WTC11 (cell line): ENCODE data around the gene GABRP. TPM values are rescaled to one million over a fixed set of nuclear protein-coding genes. Genes with fewer than 3 reads are reported as not detected.

Experiments used
- ATAC-seq: fragments of 200-7000 bp; cut with Tn5 transposase; 2 replicates; pipeline ENCODE4 v1.10.0; 2021; ENCODE audit warnings: mild to moderate bottlenecking, moderate library complexity
- CTCF ChIA-PET: fragments of 300-600 bp; sonication (Branson Sonifier 250); formaldehyde crosslinking; loops from one replicate; lab custom pipeline; 2021; ENCODE audit warnings: antibody characterized with exemption; lab: Charles Lee
- POLR2A ChIA-PET: fragments of 350-600 bp; sonication (Branson Sonifier 250); formaldehyde crosslinking; loops from one replicate; lab custom pipeline; 2021; ENCODE audit warnings: antibody characterized with exemption; lab: Charles Lee
- DNase-seq: peaks from one replicate; pipeline ENCODE4 v3.0.0; 2021; ENCODE audit warnings: low spot score
- H3K27ac Mint-ChIP-seq: 2 replicates; pipeline ENCODE4 v1.8.0; 2021; ENCODE audit warnings: mixed read lengths
- H3K27me3 Mint-ChIP-seq: 2 replicates; pipeline ENCODE4 v1.8.0; 2021; ENCODE audit warnings: low read depth, mild to moderate bottlenecking, moderate library complexity, mixed read lengths
- H3K36me3 Mint-ChIP-seq: 2 replicates; pipeline ENCODE4 v1.8.0; 2021; ENCODE audit warnings: mixed read lengths
- H3K4me1 Mint-ChIP-seq: 2 replicates; pipeline ENCODE4 v1.8.0; 2022; ENCODE audit warnings: mixed read lengths
- H3K4me3 Mint-ChIP-seq: 2 replicates; pipeline ENCODE4 v1.8.0; 2021; ENCODE audit warnings: mild to moderate bottlenecking, moderate library complexity, mixed read lengths
- H3K9me3 Mint-ChIP-seq: 2 replicates; pipeline ENCODE4 v1.8.0; 2021; ENCODE audit warnings: mixed read lengths
- ATF1 ChIP-seq: sonication (generic); formaldehyde crosslinking; IDR thresholded peaks from 2 replicates; pipeline ENCODE4 v1.8.1; 2023; ENCODE audit warnings: mild to moderate bottlenecking, moderate library complexity, missing genetic modification reagents
- E2F1 ChIP-seq: sonication (generic); formaldehyde crosslinking; IDR thresholded peaks from 2 replicates; pipeline ENCODE4 v1.8.0; 2022; ENCODE audit warnings: mild to moderate bottlenecking, missing genetic modification reagents
- ELF4 ChIP-seq: sonication (generic); formaldehyde crosslinking; IDR thresholded peaks from 2 replicates; pipeline ENCODE4 v1.8.1; 2022; ENCODE audit warnings: low read depth, mild to moderate bottlenecking, moderate library complexity, missing genetic modification reagents
- ERG ChIP-seq: fragments of 250-450 bp; sonication (Bioruptor Pico); IDR thresholded peaks from 2 replicates; pipeline ENCODE4 v1.8.0; 2021; ENCODE audit warnings: mild to moderate bottlenecking
- ETV6 ChIP-seq: sonication (generic); formaldehyde crosslinking; IDR thresholded peaks from 2 replicates; pipeline ENCODE4 v1.8.1; 2022; ENCODE audit warnings: mild to moderate bottlenecking, missing genetic modification reagents
- FOXJ3 ChIP-seq: sonication (generic); formaldehyde crosslinking; IDR thresholded peaks from 2 replicates; pipeline ENCODE4 v1.9.0; 2021; ENCODE audit warnings: missing genetic modification reagents, mild to moderate bottlenecking, borderline replicate concordance
- GRHL2 ChIP-seq: fragments of 250-450 bp; sonication (Bioruptor Pico); IDR thresholded peaks from 2 replicates; pipeline ENCODE4 v1.8.0; 2022; ENCODE audit warnings: mild to moderate bottlenecking, moderate library complexity; ENCODE audit not compliant: insufficient replicate concordance, severe bottlenecking
- GTF2I ChIP-seq: fragments of 250-450 bp; sonication (Bioruptor Pico); conservative IDR thresholded peaks from 2 replicates; pipeline ENCODE4 v1.4.0; 2021; ENCODE audit warnings: mild to moderate bottlenecking
- HMGA2 ChIP-seq: fragments of 250-450 bp; sonication (Bioruptor Pico); IDR thresholded peaks from 2 replicates; pipeline ENCODE4 v1.4.0; 2021; ENCODE audit warnings: mild to moderate bottlenecking, moderate library complexity
- IRF1 ChIP-seq: sonication (generic); formaldehyde crosslinking; IDR thresholded peaks from 2 replicates; pipeline ENCODE4 v1.8.0; 2023; ENCODE audit warnings: missing genetic modification reagents
- KAT7 ChIP-seq: sonication (generic); formaldehyde crosslinking; IDR thresholded peaks from 2 replicates; pipeline ENCODE4 v1.8.1; 2023; ENCODE audit warnings: missing genetic modification reagents, mild to moderate bottlenecking, borderline replicate concordance
- NFE2L1 ChIP-seq: sonication (generic); formaldehyde crosslinking; IDR thresholded peaks from 2 replicates; pipeline ENCODE4 v1.8.1; 2023; ENCODE audit warnings: missing genetic modification reagents
- TCF7 ChIP-seq: sonication (generic); formaldehyde crosslinking; IDR thresholded peaks from 2 replicates; pipeline ENCODE4 v1.8.0; 2022; ENCODE audit warnings: mild to moderate bottlenecking, low read depth, missing genetic modification reagents, moderate library complexity
- TEAD4 ChIP-seq: sonication (generic); formaldehyde crosslinking; IDR thresholded peaks from 2 replicates; pipeline ENCODE4 v1.8.0; 2022; ENCODE audit warnings: mild to moderate bottlenecking, missing genetic modification reagents
- TP53 ChIP-seq: sonication (generic); formaldehyde crosslinking; IDR thresholded peaks from 2 replicates; pipeline ENCODE4 v1.8.1; 2023; ENCODE audit warnings: mild to moderate bottlenecking, missing genetic modification reagents
- USF1 ChIP-seq: sonication (generic); formaldehyde crosslinking; IDR thresholded peaks from 2 replicates; pipeline ENCODE4 v1.8.0; 2022; ENCODE audit warnings: mild to moderate bottlenecking, missing genetic modification reagents
- USF2 ChIP-seq: sonication (generic); formaldehyde crosslinking; IDR thresholded peaks from 2 replicates; pipeline ENCODE4 v1.8.1; 2023; ENCODE audit warnings: mild to moderate bottlenecking, missing genetic modification reagents, moderate library complexity
- ZMAT4 ChIP-seq: fragments of 250-450 bp; sonication (Bioruptor Pico); IDR thresholded peaks from 2 replicates; pipeline ENCODE4 v1.9.0; 2021; ENCODE audit warnings: mild to moderate bottlenecking
- ZNF281 ChIP-seq: sonication (generic); formaldehyde crosslinking; IDR thresholded peaks from 2 replicates; pipeline ENCODE4 v1.8.0; 2023; ENCODE audit warnings: mild to moderate bottlenecking, missing genetic modification reagents
- total RNA-seq: library from RNA; stranded (reverse); gene quantifications from 3 replicates; pipeline ENCODE4 v1.2.3, GENCODE V29; 2021

Gene GABRP
- total RNA-seq, 1 experiment from 2014 or later, result 4.8 TPM

GRCh38 chr5:170821257-170821800, 37.8 kb downstream of the GABRP start:
- H3K27ac Mint-ChIP-seq, result no peak overlapping the region
- no peak overlapping the region for H3K4me3 Mint-ChIP-seq
- H3K27me3 Mint-ChIP-seq, result peaks cover 8% of the 10 kb centered on the region
- no peaks in the 10 kb centered on the region for H3K4me1 Mint-ChIP-seq
- H3K36me3 Mint-ChIP-seq, result peaks cover 13% of the 10 kb centered on the region
- peaks cover 32% of the 10 kb centered on the region for H3K9me3 Mint-ChIP-seq
- no peak for DNase-seq
- ChIA-PET POLR2A (no interaction called here), CTCF (no interaction called here)
- TF ChIP-seq ZNF281 (CRISPR knock-in tag) (no peak), HMGA2 (CRISPR knock-in tag) (no peak), ERG (no peak), TCF7 (CRISPR knock-in tag) (no peak), E2F1 (no peak), TEAD4 (CRISPR knock-in tag) (no peak), IRF1 (CRISPR knock-in tag) (no peak), KAT7 (CRISPR knock-in tag) (no peak), ATF1 (CRISPR knock-in tag) (no peak), NFE2L1 (CRISPR knock-in tag) (no peak), GRHL2 (CRISPR knock-in tag) (no peak), TP53 (CRISPR knock-in tag) (no peak), ZMAT4 (CRISPR knock-in tag) (no peak), FOXJ3 (CRISPR knock-in tag) (no peak), ELF4 (CRISPR knock-in tag) (no peak), ETV6 (CRISPR knock-in tag) (no peak), USF1 (CRISPR knock-in tag) (no peak)
- no peak for ATAC-seq

GRCh38 chr5:170826117-170826516, 42.6 kb downstream of the GABRP start:
- peaks cover 33% of the 10 kb centered on the region for H3K36me3 Mint-ChIP-seq
- ChIA-PET CTCF (no interaction called here), POLR2A (no interaction called here)
- H3K4me3 Mint-ChIP-seq, result no peak overlapping the region
- no peaks in the 10 kb centered on the region for H3K4me1 Mint-ChIP-seq
- H3K27me3 Mint-ChIP-seq, result peaks cover 11% of the 10 kb centered on the region
- no peak for DNase-seq
- no peak for ATAC-seq
- H3K27ac Mint-ChIP-seq, result no peak overlapping the region
- H3K9me3 Mint-ChIP-seq, result peaks cover 44% of the 10 kb centered on the region
- TF ChIP-seq GTF2I (CRISPR knock-in tag), result peak; percentile 48; the same call in 1 of the 2 replicates
- no peak for TF ChIP-seq USF2 (CRISPR knock-in tag)
